ENCODE measurements around the gene ZC3H12A.

DNA sequence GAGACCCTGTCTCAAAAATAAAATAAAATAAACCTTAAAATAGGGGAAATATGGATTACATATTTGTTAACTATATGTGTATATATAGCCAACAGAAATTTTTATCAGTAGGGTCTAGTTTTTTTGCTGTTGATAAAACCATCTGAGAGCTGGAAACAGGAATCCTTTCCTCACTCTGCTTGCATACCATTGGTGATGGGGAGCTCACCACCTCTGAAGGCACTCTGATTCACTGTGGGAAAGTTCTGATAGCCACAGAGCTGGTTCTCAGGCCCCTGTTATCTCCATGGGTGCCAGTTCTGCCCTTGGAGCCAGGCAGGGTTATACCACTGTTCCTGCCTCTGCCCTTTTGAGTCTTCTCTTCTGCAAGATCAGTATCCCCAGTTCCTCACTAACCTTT, 17.8 kb upstream of the ZC3H12A start:
- TF ChIP-seq, protein P1, sequence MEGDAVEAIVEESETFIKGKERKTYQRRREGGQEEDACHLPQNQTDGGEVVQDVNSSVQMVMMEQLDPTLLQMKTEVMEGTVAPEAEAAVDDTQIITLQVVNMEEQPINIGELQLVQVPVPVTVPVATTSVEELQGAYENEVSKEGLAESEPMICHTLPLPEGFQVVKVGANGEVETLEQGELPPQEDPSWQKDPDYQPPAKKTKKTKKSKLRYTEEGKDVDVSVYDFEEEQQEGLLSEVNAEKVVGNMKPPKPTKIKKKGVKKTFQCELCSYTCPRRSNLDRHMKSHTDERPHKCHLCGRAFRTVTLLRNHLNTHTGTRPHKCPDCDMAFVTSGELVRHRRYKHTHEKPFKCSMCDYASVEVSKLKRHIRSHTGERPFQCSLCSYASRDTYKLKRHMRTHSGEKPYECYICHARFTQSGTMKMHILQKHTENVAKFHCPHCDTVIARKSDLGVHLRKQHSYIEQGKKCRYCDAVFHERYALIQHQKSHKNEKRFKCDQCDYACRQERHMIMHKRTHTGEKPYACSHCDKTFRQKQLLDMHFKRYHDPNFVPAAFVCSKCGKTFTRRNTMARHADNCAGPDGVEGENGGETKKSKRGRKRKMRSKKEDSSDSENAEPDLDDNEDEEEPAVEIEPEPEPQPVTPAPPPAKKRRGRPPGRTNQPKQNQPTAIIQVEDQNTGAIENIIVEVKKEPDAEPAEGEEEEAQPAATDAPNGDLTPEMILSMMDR (IDR thresholded peaks at IDR 0.05) = no peak
- no peak for TF ChIP-seq POLR2A (IDR thresholded peaks at IDR 0.05)
